GM12892 (cell line): ENCODE measurements around the gene ZPBP2.

Source experiments
- POLR2A ChIP-seq: IDR thresholded peaks from 2 replicates; pipeline ENCODE4 v1.6.1; 2011; ENCODE audit warnings: low read depth, low read length, control low read depth
- POLR2AphosphoS5 ChIP-seq: IDR thresholded peaks from 2 replicates; pipeline ENCODE4 v1.6.1; 2011; ENCODE audit warnings: low read depth, low read length, control low read depth
- TAF1 ChIP-seq: IDR thresholded peaks from 2 replicates; pipeline ENCODE4 v1.6.1; 2011; ENCODE audit warnings: low read depth, mild to moderate bottlenecking, control low read depth, low read length, borderline replicate concordance

DNA sequence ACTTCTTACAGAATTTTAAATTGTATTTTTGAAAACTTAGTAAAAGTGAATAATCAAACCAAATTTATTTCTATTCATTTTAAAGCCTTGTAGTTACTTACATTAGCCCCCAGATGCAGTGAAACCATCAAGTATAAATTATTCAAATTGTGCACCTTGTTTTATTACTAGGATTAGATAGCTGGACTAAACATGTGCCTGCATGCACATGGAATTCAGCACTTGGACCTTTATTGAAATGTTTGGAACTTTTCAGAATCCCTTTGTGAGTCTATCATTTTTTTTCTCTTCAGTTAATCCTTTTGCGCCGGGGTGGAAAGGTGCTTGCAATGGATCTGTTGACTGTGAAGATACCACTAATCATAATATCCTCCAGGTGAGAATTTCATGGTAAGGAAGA lies 4.7 kb downstream of the ZPBP2 start:
- TF ChIP-seq POLR2AphosphoS5 (no peak), POLR2A (no peak), TAF1 (no peak)
